ENCODE results near the gene GTPBP4.

DNA sequence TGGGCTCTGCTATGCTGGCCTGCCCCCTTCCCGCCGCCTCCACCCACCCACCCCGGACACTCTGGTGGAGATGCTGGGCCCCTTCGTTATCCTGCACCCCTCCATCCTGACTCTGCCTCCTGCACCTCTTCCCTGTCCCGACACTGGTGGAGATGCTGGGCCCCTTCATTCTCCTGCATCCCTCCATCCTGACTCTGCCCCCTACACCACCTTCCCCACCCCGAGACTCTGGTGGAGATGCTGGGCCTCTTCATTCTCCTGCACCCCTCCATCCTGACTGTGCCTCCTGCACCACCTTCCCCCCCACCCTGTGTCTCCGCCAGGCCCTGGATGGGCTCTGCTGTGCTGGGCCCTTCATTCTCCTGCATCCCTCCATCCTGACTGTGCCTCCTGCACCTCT, 22.5 kb downstream of the GTPBP4 start:
- TF ChIP-seq, protein P1, sequence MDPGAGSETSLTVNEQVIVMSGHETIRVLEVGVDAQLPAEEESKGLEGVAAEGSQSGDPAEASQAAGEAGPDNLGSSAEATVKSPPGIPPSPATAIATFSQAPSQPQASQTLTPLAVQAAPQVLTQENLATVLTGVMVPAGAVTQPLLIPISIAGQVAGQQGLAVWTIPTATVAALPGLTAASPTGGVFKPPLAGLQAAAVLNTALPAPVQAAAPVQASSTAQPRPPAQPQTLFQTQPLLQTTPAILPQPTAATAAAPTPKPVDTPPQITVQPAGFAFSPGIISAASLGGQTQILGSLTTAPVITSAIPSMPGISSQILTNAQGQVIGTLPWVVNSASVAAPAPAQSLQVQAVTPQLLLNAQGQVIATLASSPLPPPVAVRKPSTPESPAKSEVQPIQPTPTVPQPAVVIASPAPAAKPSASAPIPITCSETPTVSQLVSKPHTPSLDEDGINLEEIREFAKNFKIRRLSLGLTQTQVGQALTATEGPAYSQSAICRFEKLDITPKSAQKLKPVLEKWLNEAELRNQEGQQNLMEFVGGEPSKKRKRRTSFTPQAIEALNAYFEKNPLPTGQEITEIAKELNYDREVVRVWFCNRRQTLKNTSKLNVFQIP (CRISPR knock-in tag; IDR thresholded peaks at IDR 0.05; ENCODE audit: borderline replicate concordance, low read depth): no peak
- TF ChIP-seq, protein P2, sequence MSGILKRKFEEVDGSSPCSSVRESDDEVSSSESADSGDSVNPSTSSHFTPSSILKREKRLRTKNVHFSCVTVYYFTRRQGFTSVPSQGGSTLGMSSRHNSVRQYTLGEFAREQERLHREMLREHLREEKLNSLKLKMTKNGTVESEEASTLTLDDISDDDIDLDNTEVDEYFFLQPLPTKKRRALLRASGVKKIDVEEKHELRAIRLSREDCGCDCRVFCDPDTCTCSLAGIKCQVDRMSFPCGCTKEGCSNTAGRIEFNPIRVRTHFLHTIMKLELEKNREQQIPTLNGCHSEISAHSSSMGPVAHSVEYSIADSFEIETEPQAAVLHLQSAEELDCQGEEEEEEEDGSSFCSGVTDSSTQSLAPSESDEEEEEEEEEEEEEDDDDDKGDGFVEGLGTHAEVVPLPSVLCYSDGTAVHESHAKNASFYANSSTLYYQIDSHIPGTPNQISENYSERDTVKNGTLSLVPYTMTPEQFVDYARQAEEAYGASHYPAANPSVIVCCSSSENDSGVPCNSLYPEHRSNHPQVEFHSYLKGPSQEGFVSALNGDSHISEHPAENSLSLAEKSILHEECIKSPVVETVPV (CRISPR knock-in tag; IDR thresholded peaks at IDR 0.05): no peak
- TF ChIP-seq ARNTL (CRISPR knock-in tag; IDR thresholded peaks at IDR 0.05; ENCODE audit: borderline replicate concordance, low read depth): no peak
- no peak for TF ChIP-seq ZFP30 (CRISPR knock-in tag; IDR thresholded peaks at IDR 0.05)
- TF ChIP-seq PPARA (CRISPR knock-in tag; IDR thresholded peaks at IDR 0.05; ENCODE audit: borderline replicate concordance): no peak
- no peak for TF ChIP-seq ZNF565 (CRISPR knock-in tag; conservative IDR thresholded peaks at IDR 0.05; ENCODE audit: low read depth)
- TF ChIP-seq, protein P3, sequence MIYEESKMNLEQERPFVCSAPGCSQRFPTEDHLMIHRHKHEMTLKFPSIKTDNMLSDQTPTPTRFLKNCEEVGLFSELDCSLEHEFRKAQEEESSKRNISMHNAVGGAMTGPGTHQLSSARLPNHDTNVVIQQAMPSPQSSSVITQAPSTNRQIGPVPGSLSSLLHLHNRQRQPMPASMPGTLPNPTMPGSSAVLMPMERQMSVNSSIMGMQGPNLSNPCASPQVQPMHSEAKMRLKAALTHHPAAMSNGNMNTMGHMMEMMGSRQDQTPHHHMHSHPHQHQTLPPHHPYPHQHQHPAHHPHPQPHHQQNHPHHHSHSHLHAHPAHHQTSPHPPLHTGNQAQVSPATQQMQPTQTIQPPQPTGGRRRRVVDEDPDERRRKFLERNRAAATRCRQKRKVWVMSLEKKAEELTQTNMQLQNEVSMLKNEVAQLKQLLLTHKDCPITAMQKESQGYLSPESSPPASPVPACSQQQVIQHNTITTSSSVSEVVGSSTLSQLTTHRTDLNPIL (CRISPR knock-in tag; IDR thresholded peaks at IDR 0.05; ENCODE audit: low read depth): no peak
- TF ChIP-seq TOX (CRISPR knock-in tag; IDR thresholded peaks at IDR 0.05; ENCODE audit: borderline replicate concordance): no peak
- no peak for TF ChIP-seq GLIS3 (CRISPR knock-in tag; IDR thresholded peaks at IDR 0.05)
- TF ChIP-seq ZNF70 (CRISPR knock-in tag; IDR thresholded peaks at IDR 0.05): no peak
- no peak for TF ChIP-seq RARB (CRISPR knock-in tag; IDR thresholded peaks at IDR 0.05)
- no peak for TF ChIP-seq CSDC2 (CRISPR knock-in tag; IDR thresholded peaks at IDR 0.05)
- TF ChIP-seq ZC3H10 (CRISPR knock-in tag; IDR thresholded peaks at IDR 0.05): no peak
- no peak for TF ChIP-seq OSR1 (CRISPR knock-in tag; IDR thresholded peaks at IDR 0.05)

Data from SK-N-SH treated with all-trans-retinoic acid at 6 μM for 48 hours (cell line).